DOHH2 (cell line): ENCODE data around the gene PIM3.

Source experiments
- EZH2phosphoT487 ChIP-seq: fragments of 200-600 bp; sonication (generic); IDR thresholded peaks from 2 replicates; pipeline ENCODE4 v1.6.1; 2017; ENCODE audit warnings: borderline replicate concordance, mild to moderate bottlenecking, antibody characterized with exemption, low read length, moderate library complexity, mixed read lengths
- TF ChIP-seq, protein P1 (sequence below): fragments of 200-600 bp; sonication (generic); IDR thresholded peaks from one replicate; pipeline ENCODE4 v1.5.1; 2014; ENCODE audit warnings: antibody characterized with exemption, mild to moderate bottlenecking, low read depth, low read length; ENCODE audit not compliant: poor library complexity, severe bottlenecking

DNA sequence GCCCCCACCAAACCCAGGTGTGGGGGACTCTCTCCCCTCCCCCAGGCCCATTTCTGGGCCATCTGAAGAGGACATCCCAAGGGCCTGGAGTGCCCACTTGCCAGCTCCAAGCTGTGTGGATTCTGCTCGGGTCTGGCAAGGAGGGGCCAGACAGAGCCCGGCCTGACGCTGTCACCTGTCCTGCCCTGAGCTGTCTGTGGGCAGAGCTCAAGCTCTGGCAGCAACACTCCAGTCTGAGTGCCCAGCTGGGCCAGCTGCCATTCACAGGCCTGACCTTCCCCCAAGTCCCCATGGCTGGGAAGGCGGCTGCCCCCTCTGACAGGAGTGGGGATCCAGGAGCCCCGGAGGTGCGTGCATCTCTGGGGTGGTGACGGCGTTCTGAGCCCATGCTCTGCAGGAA is 6.2 kb upstream of the PIM3 start:
- TF ChIP-seq, protein P1, sequence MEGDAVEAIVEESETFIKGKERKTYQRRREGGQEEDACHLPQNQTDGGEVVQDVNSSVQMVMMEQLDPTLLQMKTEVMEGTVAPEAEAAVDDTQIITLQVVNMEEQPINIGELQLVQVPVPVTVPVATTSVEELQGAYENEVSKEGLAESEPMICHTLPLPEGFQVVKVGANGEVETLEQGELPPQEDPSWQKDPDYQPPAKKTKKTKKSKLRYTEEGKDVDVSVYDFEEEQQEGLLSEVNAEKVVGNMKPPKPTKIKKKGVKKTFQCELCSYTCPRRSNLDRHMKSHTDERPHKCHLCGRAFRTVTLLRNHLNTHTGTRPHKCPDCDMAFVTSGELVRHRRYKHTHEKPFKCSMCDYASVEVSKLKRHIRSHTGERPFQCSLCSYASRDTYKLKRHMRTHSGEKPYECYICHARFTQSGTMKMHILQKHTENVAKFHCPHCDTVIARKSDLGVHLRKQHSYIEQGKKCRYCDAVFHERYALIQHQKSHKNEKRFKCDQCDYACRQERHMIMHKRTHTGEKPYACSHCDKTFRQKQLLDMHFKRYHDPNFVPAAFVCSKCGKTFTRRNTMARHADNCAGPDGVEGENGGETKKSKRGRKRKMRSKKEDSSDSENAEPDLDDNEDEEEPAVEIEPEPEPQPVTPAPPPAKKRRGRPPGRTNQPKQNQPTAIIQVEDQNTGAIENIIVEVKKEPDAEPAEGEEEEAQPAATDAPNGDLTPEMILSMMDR: no peak
- no peak for TF ChIP-seq EZH2phosphoT487
